Fibroblast of skin of left quadriceps (primary cell): ENCODE results near the gene OBI1.
A peak's percentile ranks its signal among the peaks of the same experiment; 100 is the strongest.

Experiments
- DNase-seq, 2 experiments: peaks; one replicate each; pipeline ENCODE4 v3.0.0-alpha.2; 2013; ENCODE audit warnings: low read depth in 2 of 2

OBI1 gene

DNA sequence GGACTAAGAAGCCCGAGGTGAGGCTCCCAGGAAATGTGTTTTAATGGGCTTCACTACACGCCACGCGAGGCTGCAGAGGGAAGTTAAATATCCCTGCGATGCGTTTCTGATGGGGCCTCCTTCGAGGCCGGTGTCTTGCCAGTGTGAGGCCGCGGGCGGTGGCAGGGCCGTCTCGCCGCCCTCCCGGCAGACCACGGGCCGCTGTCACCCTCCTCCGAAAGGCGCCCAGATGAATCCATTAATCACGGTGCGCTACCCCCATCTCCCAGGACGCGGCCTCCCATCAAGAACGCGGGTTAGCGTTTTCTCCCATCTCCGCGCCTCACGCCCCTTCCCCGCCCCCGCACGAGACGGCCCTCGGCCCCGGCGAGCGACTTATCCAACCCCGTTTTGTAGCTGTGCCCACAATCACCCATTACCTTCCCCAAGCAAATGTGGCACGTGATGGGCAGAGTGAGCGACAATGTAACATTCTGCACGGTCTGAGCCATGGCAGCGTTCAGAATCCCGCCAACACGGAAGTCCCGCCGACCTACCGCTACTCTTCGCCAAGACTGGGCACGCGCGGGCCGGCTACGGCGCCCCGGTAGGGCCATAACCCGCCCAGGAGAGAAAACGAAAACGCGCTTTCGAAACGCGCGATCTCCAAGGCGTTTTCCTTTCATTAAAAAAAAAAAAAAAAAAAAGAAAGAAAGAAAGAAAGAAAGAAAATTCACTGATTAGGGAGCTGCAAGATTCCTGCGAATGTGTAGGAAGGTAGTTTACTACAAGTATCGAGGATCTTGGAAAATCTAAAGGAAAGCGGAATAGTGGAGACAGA lies at the start of gene OBI1:
Gene OBI1 (minus strand): TSS at position 526 of the 820 bp plus-strand sequence. CDS start 35 bp downstream, at position 491.
- peak; percentile 73 to 75 for DNase-seq

DNA sequence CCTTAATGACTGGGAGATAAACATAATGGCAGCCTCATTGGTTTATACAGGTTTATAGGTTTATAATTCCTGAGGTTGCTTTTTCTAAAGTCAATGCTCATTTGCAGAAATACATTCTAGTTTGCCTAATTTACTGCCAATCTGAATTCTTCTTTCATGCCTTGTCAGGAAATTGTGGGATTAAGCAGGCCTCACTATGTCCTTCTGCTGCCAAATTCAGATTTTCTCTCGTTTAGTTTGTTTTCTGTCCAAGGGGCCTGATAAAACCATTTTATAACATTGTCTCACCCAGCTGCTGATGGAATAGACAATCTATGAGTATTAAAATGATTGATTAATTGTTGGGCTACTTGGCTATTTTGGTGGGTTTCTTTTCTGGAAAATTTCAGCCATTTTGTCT lies 42.4 kb upstream of the OBI1 start:
- DNase-seq: no peak

DNA sequence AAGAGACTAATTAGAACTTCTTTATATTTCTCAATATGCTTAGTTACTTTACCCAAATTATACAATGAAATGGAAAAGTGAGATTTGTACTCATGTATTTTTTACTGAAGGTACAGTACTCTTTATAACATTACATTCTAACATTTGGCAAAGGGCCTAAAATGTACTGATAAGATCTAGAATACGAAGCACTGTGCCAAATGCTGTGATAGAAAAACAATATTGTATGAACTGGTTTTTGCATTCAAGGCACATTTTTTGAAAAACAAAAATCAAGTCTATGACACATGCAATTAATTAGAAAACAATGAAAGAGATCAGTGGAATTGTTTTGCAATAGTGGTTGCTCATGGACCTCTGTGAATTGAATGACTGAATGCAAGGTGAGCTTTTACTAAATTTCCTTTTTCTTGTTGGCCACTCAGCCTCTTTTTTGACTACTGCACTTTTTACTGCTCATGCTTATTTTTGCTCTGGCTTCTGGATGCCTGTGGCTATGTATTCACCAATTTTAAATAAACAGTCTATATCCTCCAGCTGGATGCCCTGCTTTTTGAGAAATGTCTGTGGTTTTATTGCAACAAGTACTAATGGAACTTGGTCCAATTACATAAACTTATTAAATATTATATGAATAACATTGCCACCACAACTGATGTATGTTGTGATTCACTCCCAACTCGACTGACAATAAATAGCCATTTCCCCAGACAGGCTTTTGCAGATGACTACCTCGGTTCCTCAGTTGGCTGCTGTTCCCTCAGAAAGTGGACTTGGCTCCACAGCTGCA lies 41.4 kb upstream of the OBI1 start:
- DNase-seq: no peak

DNA sequence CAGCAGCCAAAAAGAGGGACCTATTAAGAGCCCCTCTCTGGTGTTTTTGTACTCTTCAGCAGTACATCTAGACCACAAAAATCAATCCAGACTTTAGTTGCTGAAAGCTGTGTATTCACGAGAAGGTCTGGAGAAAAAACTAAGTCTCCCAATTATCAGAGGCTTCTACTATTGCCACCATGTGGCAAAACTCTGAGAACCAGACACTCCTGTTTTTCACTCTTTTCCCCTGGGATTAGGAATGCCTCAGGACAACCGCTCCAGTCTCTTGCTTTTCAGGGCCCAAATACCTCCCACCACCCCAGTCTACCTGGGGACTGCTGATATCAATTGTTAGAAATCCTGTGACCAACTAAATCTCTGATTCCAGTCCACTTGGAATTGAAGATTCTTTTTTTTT lies 30.1 kb upstream of the OBI1 start:
- DNase-seq: no peak

DNA sequence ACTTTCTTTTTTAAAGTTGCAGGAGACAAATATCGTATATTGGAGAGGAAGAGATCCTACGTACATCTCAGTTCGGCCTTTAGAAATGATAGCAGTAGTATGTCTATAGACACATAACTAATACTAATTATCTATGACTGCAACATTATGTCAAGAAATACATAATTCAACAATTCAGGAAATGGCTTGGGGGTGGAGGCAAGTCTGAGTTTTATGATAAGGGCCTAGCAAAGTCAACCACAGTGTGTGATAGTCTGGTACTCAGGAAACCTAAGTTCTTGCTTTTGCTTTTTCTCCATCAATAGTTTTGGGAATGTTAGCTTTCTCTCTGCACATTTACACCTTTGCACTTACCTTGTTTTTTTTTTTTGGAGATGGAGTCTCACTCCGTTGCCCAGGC lies 27.5 kb upstream of the OBI1 start:
- DNase-seq: no peak

- DNase-seq: no peak
These were observed 21.8 kb upstream of the OBI1 start for GRCh38 chr13:78680576-78681350.

GRCh38 chr13:78680115-78680561 lies 21.2 kb upstream of the OBI1 start:
- no peak for DNase-seq

DNA sequence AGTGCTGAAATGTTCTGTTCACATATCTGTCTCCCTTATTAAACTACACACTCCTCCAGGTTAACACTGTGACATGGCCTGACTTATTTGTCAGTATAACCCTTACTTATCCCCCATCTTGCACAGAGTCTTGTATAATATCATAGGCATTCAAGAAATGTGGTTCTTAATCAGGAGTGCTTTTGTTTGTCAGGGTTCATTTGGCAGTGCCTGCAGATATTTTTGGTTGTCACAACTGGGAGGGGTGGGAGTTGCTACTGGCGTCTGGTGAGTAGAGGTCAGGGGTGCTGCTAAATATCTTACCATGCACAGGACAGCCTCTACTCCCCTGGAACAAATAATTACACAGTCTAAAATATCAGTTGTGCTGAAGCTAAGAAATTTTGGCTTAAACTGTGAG lies 20.4 kb upstream of the OBI1 start:
- DNase-seq: no peak

- no peak for DNase-seq
These were observed 16.2 kb upstream of the OBI1 start for GRCh38 chr13:78675112-78675511.

- no peak for DNase-seq
These were observed 15.7 kb upstream of the OBI1 start for GRCh38 chr13:78674638-78675037.

DNA sequence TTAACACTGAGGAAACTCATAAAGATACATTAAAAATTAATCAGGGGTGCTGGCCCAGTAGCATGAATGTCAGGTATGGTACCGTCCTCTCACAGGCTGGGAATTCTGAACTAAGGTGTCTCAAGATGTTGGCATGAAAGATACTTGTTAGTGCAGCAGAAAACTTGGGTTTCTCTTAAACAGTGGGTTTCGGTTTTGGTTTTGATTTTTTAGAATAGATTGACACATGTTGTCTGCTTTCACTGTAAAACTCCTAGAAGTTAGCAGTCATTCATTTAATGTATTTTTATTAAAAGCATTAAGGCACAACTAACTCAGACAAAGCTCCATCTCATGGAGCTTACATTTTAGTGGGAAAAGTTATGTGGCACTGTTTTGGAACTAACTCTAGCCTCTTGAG lies 3.5 kb upstream of the OBI1 start:
- DNase-seq: no peak

DNA sequence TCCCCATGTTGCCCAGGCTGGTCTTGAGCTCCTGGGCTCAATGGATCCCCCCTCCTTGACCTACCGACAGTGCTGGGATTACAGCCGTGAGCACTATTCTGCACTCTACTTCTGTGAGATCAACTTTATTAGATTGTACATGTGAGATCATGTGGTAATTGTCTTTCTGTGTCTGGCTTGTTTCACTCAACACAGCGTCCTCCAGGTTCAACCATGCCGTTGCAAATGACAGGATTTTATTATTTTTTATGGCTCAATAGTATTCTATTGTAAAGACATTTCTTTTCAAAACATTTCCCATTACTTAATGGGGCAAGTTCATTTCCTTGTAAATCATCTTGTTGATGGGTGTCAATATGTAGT lies 1.5 kb upstream of the OBI1 start:
- DNase-seq: no peak

DNA sequence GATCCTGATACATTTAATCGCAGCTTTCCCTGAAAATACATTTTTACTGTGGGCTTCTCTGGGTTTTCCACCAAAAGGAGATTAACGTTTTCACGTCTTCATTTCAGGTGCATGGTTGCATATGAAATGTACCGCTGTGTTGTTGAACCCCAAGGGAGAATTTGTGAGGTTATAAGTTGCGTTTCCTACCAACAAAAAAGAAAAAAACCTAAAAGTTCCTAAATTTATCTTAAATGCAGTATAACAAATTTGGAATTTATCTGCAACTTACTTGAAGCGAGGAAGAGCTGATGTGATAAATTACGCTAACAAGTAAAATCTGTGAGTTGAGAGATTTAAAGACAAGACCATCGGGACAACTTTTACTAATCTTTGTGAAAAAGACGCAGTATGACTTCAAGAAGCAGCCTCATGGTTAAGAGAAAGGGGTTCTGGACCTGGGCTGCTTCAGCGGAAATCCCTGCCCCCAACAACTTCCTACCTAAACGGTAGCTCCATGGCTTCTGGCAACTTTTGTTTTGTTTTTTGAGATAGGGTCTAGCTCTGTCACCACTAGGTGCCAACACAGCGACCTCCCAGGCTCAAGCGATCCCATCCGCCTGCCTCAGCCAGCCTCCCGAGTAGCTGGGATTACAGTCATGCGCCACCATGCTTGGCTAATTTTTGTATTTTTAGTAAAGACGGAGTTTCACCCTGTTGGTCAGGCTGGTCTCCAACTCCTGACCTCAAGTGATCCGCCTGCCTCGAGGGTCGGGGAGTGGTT lies 958 bp upstream of the OBI1 start:
- DNase-seq: no peak

DNA sequence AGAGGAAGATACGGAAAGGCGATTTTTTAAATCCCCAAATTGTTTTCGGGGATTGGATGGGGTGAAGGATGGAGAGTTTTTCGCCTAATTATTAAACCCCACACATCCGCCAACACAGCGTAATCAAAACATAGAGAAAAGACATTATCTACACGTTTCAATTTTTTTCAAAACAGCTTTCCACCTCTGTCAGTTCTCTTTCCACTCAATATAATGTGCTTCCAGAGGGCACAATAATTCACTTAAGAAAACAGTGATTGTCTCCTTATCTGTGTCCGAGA lies 435 bp upstream of the OBI1 start:
- DNase-seq: no peak

GRCh38 chr13:78657699-78658629 lies 991 bp downstream of the OBI1 start:
- no peak for DNase-seq

DNA sequence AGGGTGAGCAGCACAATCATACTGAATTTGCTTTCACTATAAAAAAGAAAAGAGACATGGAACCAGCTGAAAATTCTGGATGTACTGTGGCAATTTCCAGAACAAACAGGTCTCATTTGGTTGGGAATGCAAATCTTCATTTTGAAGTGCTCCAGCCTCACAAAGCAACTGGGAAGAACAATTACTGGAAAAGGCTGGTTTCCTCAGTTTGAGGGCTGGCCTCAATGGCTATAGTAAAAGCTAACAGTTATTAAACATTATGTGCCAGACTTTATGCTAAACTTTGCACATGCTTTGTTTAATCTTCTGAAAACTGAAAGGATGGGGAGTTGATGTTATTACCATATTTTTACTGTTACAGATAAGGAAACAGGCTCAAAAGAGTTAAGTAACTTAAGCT lies 3.0 kb downstream of the OBI1 start:
- no peak for DNase-seq

DNA sequence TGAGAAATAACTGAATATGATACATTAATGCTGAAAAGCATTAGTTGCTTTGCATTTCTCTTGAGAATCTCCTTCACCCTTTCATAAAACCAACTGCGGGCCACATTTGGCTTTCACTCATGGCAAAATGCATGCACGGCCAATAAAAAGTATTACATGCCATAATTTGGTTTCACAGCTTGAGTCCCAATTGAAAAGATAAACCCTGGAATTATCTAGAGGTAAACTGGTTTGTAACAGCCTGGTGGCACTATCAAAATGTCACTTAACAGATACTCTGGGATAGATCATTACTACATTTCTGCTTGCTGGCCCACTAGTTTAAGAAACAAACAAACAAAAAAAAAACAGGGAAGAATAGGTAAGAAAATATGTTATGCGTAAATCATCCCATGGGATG lies 3.9 kb downstream of the OBI1 start:
- no peak for DNase-seq

GRCh38 chr13:78652651-78653050 lies 6.3 kb downstream of the OBI1 start:
- no peak for DNase-seq

- no peak for DNase-seq
These were observed 8.3 kb downstream of the OBI1 start for GRCh38 chr13:78650717-78651083.

GRCh38 chr13:78649997-78650716 lies 8.8 kb downstream of the OBI1 start:
- no peak for DNase-seq
